A673 (cell line): ENCODE data around the gene CMTM1.

ENCODE experiments used
- CTCF ChIP-seq: fragments of 300-800, 200-600 bp; sonication (generic); conservative IDR thresholded peaks from 2 replicates; pipeline ENCODE4 v1.5.1; 2017; ENCODE audit warnings: low read depth, mild to moderate bottlenecking, antibody characterized with exemption, low read length, moderate library complexity, mixed read lengths
- EZH2 ChIP-seq: fragments of 200-600 bp; sonication (generic); IDR thresholded peaks from 2 replicates; pipeline ENCODE4 v1.6.1; 2017; ENCODE audit warnings: borderline replicate concordance, low read depth, mild to moderate bottlenecking, mixed read lengths, antibody characterized with exemption, low read length; ENCODE audit not compliant: poor library complexity, severe bottlenecking

GRCh38 chr16:66528294-66528693 lies 37.9 kb upstream of the CMTM1 start:
- TF ChIP-seq EZH2, result no peak
- TF ChIP-seq CTCF, result no peak
